Skin epidermis (tissue), 12 donors: ENCODE measurements around the gene INVS.
"Not testable (repeated sequence)": the region's sequence is repeated elsewhere in the genome, so short reads cannot be mapped to it uniquely, and the experiment has no call there.

Source experiments
- H3K27ac ChIP-seq, 21 experiments: fragments of 200-600 bp; sonication (generic) in 11 of 21; one replicate each; pipeline ENCODE4 v1.5.0; 2020; ENCODE audit warnings: mild to moderate bottlenecking in 3 of 21, inconsistent platforms in 2 of 21, moderate library complexity in 2 of 21
- H3K4me3 ChIP-seq, 7 experiments: fragments of 200-600 bp; sonication (generic) in 2 of 7; one replicate each; pipeline ENCODE4 v1.5.0; 2020; ENCODE audit warnings: inconsistent platforms in 2 of 7, mild to moderate bottlenecking in 2 of 7, moderate library complexity in 1 of 7

Gene INVS

GRCh38 chr9:100112677-100113336, 13.8 kb downstream of the INVS start:
- no peak overlapping the region for H3K27ac ChIP-seq
- no peak overlapping the region for H3K4me3 ChIP-seq

DNA sequence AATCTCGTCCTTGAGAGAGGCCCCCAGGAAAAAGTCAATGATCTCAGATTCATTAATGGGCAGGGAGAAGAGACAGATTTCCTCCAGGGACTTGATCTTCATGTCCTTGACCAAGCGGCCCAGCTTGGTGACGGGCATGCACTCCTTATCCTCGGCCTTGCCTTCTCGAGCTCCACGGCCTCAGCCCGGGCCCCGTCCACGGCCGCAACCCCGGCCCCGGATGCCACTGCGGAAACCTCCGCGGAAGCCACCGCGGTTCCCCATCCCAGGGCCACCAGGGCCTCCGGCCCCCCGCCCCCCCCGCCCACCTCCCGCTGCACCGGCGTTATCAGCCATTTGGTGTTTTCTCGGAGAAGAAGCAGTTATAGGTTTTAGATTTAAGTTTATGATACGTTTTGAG, 18.3 kb downstream of the INVS start:
- no peak overlapping the region for H3K27ac ChIP-seq
- no peak overlapping the region for H3K4me3 ChIP-seq

DNA sequence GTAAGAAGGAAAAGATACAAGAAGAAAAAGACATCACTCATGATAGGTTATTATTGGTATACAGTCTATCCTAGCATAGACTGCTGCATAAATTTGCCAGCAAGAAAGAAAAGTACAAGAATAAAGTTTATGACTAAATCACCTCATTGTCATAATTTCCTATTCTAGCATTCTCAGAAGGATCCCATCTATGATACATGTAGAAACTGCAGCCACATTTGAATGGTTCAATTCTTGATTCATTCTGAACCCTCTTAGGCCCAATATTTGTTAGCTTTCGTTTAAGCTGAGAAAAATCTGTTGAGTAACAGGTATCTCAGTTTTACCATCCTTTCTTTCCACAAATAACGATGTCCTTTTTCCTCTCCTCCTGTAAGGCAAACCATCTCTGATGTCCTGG, 21.2 kb downstream of the INVS start:
- Histone ChIP-seq H3K4me3 (no peak overlapping the region), H3K27ac (no peak overlapping the region)

- H3K4me3 ChIP-seq: no peak overlapping the region
- no peak overlapping the region for H3K27ac ChIP-seq
Observed at GRCh38 chr9:100125236-100125635, 26.2 kb downstream of the INVS start.

DNA sequence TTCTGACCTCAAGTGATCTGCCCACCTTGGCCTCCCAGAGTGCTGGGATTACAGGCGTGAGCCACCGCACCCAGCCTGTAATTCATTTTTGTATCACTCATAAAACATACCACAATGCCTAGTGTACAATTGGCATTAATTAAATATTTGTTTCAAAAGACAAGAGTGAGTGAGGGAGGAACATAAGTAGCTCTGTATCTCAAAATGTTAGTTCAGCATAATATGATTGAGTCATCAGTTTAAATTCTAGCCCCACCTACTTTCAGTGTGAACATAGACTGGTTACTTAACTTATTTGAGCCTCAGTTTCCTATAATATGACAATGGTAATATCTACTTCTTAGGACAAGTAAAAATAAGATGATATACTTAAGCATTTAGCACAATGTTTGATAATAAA, 26.9 kb downstream of the INVS start:
- Histone ChIP-seq H3K27ac (no peak overlapping the region), H3K4me3 (no peak overlapping the region)

GRCh38 chr9:100126423-100126822, 27.4 kb downstream of the INVS start:
- Histone ChIP-seq H3K4me3 (no peak overlapping the region), H3K27ac (no peak overlapping the region)

DNA sequence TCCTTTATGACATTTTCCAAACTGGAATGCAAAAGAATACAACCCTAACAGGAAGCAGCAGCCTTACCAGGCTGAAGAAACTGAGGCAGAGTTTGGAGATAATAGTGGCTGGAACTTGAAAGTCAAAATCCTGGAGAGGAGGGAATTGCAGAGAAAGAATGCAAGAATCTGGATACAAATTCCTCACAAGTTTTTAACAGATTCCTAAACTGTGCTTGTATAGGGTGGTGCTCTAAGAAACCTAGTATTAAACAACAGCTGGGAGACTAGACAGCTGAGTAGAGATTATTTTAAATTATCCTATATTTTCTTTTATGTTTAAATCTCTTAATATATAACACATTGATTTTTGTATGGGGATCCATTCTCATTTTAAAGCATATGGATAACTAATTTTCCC, 30.7 kb downstream of the INVS start:
- no peak overlapping the region for H3K27ac ChIP-seq
- no peak overlapping the region for H3K4me3 ChIP-seq

DNA sequence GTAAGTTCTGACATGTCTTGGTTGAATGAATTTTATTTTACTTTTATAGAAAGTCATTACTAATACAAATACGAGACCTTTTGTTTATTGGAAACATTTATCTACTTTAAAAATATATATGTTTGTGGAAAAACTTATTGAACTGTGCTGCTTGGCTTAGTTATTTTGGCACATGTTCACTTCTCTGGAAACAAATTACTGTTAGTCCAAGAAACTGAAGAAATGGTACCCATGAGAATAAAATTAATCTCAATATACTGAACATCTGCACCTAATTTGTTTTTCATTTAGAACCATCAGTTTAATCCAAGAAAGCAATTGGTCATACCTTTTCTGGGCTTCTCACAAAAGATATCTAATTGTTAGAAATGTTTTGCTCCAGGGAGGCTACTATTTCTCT, 32.2 kb downstream of the INVS start:
- Histone ChIP-seq H3K27ac (no peak overlapping the region), H3K4me3 (no peak overlapping the region)

DNA sequence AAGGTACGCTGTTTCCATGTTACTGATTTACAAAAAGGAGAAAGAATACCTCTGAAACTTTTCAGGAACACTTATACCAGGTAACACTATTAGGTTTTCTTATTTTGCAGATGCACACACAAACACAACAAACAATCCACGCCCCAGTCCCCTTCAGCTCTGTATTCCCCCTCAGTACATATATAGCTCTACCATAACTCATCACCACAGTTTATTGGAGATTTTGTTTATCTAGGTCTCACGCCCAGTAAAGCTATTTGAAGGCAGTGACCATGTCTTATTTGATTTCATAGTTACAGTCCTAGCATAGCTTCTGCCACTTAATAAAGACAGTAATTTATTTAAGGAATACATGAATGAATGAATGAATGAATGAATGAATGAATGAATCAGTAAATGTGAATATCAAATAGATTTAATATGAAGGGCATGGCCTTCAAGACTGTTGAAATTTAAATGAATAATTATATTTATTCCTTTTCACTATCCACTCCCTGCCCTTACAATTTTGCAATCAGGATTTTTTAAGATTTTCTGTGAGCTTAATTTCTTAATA, 32.9 kb downstream of the INVS start:
- no peak overlapping the region for H3K4me3 ChIP-seq
- no peak overlapping the region for H3K27ac ChIP-seq

DNA sequence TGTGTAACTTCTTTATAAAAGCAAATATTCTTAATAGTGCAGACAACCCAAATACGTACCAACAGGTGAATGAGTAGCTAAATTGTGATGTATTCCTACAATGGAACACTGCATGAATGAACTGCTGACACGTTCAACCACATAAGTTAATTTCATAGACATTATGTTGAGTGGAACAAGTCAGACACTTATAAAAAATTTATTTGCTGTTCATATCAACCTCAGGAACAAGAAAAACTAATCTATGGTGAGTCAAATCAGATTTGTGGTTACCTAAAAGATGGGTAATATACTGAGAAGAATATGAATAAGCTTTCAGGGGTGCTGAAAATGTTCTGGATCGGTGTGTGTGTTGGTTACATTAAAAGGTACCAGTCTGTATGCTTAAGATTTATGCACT, 35.7 kb downstream of the INVS start:
- Histone ChIP-seq H3K4me3 (no peak overlapping the region), H3K27ac (no peak overlapping the region)

DNA sequence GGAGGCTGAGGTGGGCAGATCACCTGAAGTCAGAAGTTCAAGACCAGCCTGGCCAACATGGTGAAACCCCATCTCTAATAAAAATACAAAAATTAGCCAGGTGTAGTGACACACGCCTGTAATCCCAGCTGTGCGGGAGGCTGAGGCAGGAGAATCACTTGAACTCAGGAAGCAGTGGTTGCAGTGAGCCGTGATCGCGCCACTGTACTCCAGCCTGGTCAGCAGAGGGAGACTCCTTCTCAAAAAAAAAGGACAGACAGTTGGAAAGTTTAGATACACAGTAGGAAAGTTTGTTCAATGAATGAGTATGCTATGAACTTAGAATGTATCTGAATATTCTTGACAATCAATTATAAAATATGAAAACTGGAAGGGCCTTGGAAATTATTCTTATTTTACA, 37.8 kb downstream of the INVS start:
- not testable (repeated sequence) for H3K27ac ChIP-seq, H3K4me3 ChIP-seq

GRCh38 chr9:100140303-100140702, 41.3 kb downstream of the INVS start:
- not testable (repeated sequence) for H3K4me3 ChIP-seq, H3K27ac ChIP-seq

DNA sequence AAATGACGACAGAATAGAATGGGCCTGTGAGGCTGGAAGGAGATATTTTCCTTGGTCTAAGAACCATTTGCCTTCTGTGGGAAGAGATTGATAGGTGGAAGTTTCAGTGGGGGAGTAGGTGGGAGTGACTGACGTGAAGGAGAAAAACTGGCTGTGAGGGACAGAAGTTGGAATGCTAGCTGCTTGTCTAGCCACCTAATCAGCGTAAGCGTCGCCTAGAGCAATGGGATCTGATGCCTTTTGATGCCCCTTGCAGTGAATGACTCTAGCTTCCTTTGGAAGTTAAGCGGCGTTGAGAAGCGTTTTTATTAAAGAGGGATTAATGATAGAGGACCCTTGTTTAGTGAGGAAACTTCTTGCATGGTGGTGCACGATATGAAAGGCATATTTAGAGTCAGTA, 42.8 kb downstream of the INVS start:
- H3K4me3 ChIP-seq: not testable (repeated sequence)

DNA sequence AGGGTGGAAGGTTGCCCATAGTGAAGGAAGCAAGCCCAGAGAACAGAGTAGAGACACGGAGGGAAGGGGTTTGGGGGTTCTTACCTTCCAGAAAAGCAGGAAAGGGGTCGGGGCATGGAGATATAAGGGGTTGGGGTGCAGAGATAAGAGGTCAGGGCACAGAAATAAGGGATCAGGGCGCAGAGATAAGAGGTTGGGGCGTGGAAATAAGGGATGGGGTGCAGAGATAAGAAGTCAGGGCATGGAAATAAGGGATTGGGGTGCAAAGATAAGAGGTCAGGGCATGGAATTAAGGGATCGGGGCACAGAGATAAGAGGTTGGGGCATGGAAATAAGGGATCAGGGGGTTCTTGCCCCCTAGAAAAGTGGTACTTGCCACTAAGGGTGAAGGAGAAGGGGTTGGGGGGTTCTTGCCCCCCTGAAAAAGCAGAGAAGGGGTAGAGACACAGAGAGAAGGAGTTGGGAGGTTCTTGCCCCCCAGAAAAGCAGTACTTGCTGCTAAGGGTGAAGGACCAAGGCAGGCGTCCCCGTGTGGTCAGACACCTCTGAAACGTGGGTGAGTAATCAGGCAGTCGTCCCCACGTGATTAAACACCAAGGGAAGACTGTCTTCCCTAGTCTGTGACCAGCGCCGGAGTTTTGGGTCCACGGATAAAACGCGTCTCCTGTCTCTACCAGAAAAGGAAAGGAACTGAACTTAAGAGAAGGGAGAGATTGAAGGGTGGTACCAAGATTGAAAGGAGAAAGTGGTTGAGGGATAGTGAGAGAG, 46.3 kb downstream of the INVS start:
- not testable (repeated sequence) for H3K27ac ChIP-seq, H3K4me3 ChIP-seq

More for the DNA sequence above, 42.8 kb downstream of the INVS start:
- not testable (repeated sequence) for H3K27ac ChIP-seq

- H3K4me3 ChIP-seq, H3K27ac ChIP-seq: not testable (repeated sequence)
Observed at GRCh38 chr9:100145976-100146375, 46.9 kb downstream of the INVS start.

DNA sequence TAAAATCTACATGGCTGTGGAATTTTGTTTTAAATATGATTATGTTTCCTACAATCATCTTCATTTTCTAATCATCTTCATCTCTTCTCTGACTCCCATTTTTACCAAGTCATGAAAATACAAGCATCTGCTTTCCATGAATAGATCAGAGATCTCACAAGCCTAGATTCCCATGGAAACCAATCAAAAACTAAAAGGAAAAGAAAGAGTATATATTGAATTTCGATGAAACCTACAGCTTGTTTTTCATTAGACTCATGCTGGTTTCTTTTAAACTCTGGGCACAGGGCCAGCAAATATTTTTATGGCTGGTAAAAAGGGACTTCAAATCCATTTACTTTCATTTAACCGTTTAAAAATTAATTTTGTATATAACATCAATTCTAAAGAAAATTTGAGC, 51.2 kb downstream of the INVS start:
- no peak overlapping the region for H3K4me3 ChIP-seq
- H3K27ac ChIP-seq: no peak overlapping the region

GRCh38 chr9:100160021-100160420, 61.0 kb downstream of the INVS start:
- no peak overlapping the region for H3K4me3 ChIP-seq
- no peak overlapping the region for H3K27ac ChIP-seq

GRCh38 chr9:100167176-100167575, 68.1 kb downstream of the INVS start:
- Histone ChIP-seq H3K4me3 (no peak overlapping the region), H3K27ac (no peak overlapping the region)

GRCh38 chr9:100167915-100168654, 69.0 kb downstream of the INVS start:
- Histone ChIP-seq H3K4me3 (no peak overlapping the region), H3K27ac (no peak overlapping the region)

- Histone ChIP-seq H3K4me3 (no peak overlapping the region), H3K27ac (no peak overlapping the region)
Observed at GRCh38 chr9:100170085-100170484, 71.0 kb downstream of the INVS start.

DNA sequence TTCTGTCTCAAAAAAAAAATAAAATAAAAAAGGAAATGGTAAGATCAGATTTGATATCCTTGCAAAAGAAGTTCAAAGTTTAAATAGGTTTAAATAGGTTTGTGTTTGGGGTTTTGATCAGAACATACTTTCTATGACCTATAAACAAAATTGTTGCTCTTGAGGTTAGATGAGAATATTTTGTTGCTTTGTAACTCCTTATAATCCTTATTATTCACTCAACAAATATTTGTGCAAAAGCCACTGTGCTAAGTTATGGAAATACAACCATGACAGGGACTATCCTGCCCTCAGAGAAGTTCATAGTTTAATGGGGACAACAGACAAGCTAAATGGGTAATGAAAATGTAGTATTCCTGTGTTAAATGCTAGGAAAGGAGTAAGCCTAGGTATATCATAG, 71.5 kb downstream of the INVS start:
- Histone ChIP-seq H3K4me3 (no peak overlapping the region), H3K27ac (no peak overlapping the region)
